Measurements from ENCODE around the gene LMF1. TPM values are rescaled to one million over a fixed set of nuclear protein-coding genes. Genes with fewer than 3 reads are reported as not detected.

The LMF1 gene
- total RNA-seq, 2 donors from 2014 or later: 15.8 to 20.1 TPM

DNA sequence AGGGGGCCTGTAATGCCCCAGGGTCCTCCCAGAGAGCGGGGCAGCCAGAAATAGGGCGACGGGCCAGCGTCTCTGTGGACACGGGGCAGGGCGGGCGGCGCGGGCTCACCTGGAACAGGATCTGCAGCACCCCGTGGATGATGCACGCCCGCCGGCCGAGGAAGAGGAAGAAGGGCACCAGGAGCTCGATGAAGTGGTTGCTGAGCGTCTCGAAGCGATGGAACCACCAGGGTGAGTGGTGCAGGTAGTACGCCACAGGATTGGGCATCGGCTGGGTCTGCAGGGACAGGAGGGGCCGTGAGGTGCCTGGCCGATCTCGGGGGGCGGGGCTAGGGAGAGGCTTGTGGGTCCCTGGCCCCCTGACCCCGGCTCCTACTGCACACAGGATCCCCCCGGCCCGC lies 91.3 kb downstream of the LMF1 start:
- Histone ChIP-seq H3K27ac (no peak overlapping the region), H3K9me3 (peaks cover 0 to 8% (median 0%) of the 10 kb centered on the region in 3 donors), H3K36me3 (replicated peaks in 1 of 2; ENCODE audit: insufficient read depth in 1 of 2, low read depth in 2 of 2) (peaks cover 0 to 1% of the 10 kb centered on the region in 2 donors), H3K27me3 (no peaks in the 10 kb centered on the region), H3K4me1 (no peaks in the 10 kb centered on the region), H3K4me3 (no peak overlapping the region)
- TF ChIP-seq, protein P1, sequence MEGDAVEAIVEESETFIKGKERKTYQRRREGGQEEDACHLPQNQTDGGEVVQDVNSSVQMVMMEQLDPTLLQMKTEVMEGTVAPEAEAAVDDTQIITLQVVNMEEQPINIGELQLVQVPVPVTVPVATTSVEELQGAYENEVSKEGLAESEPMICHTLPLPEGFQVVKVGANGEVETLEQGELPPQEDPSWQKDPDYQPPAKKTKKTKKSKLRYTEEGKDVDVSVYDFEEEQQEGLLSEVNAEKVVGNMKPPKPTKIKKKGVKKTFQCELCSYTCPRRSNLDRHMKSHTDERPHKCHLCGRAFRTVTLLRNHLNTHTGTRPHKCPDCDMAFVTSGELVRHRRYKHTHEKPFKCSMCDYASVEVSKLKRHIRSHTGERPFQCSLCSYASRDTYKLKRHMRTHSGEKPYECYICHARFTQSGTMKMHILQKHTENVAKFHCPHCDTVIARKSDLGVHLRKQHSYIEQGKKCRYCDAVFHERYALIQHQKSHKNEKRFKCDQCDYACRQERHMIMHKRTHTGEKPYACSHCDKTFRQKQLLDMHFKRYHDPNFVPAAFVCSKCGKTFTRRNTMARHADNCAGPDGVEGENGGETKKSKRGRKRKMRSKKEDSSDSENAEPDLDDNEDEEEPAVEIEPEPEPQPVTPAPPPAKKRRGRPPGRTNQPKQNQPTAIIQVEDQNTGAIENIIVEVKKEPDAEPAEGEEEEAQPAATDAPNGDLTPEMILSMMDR (IDR thresholded peaks at IDR 0.05): no peak
- no peak for TF ChIP-seq POLR2A (IDR thresholded peaks at IDR 0.05)
- ATAC-seq (no peak), DNase-seq (peak in 1 of 4 donors; percentile 6)
- WGBS, 2 donors: 90 to 93% methylated on average over 23 to 27 of the region's 27 CpGs
- intact Hi-C loops (cut with DNase I): no loop called here

DNA sequence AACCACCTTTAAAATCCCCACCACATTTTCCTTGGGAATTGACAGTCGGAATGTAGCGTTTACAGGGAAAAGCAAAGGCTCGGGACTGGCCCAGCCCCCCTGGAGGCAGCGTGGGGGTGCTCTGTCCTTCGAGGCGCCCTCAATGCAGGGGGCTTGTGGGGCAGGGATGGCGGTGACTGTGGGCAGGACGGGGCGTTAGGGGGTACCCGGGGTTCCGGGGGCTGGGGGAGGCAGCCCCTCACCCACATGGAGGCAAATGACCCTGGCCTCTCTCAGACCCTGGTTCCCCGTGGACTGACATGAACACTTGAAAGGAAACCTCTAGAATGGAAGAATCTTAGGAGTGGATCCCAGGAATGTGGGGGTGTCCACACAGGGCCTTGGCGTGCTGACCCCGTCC lies 91.9 kb downstream of the LMF1 start:
- Histone ChIP-seq H3K9me3 (peaks cover 0 to 2% (median 0%) of the 10 kb centered on the region in 3 donors), H3K36me3 (replicated peaks in 1 of 2; ENCODE audit: insufficient read depth in 1 of 2, low read depth in 2 of 2) (no peaks in the 10 kb centered on the region), H3K4me3 (no peak overlapping the region), H3K4me1 (no peaks in the 10 kb centered on the region), H3K27me3 (no peaks in the 10 kb centered on the region), H3K27ac (no peak overlapping the region)
- no peak for DNase-seq
- intact Hi-C loops (cut with DNase I): no loop called here
- ATAC-seq: no peak
- 91 to 92% methylated on average over 4 to 12 of the region's 14 CpGs for WGBS, 2 donors
- TF ChIP-seq POLR2A (IDR thresholded peaks at IDR 0.05): no peak

DNA sequence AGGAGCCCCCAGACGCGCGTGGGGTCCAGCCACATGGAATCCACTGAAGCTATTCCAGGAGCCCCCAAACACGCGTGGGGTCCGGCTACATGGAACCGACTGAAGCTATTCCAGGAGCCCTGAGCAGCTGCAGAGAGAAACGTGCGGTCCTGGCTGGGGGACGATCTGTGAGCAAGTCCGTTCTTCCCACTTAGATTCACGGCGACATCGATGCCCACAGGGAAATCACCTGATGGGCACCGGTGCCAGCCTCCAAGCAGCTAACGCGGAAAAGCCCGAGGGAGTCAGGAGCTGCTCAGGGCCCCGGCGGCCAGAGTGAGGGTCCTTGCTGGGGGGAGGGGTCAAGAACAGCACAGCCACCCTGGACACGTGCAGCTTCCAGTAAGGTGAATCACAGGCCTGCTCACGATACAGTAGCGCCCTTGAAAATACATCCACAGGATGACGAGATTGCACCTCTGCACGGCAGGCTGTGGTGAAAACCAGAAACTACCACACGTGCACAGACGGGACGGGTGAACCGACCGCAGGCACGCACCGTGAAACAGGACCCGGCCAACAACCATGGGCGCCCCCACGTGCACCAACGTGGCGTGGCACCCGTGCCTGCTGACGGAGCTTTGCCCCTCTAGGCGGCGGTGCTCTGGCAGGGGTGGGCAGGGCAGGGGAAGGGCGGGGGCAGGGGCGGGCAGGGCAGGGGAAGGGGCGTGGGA lies 92.6 kb downstream of the LMF1 start:
- intact Hi-C loops (cut with DNase I): no loop called here
- Histone ChIP-seq H3K36me3 (replicated peaks in 1 of 2; ENCODE audit: insufficient read depth in 1 of 2, low read depth in 2 of 2) (no peaks in the 10 kb centered on the region), H3K27me3 (no peaks in the 10 kb centered on the region), H3K4me1 (no peaks in the 10 kb centered on the region), H3K27ac (no peak overlapping the region), H3K4me3 (no peak overlapping the region), H3K9me3 (no peaks in the 10 kb centered on the region)
- ATAC-seq (no peak), DNase-seq (no peak)
- TF ChIP-seq, protein P1 (IDR thresholded peaks at IDR 0.05): no peak
- 90 to 92% methylated on average over 6 to 43 of the region's 44 CpGs for WGBS, 2 donors

DNA sequence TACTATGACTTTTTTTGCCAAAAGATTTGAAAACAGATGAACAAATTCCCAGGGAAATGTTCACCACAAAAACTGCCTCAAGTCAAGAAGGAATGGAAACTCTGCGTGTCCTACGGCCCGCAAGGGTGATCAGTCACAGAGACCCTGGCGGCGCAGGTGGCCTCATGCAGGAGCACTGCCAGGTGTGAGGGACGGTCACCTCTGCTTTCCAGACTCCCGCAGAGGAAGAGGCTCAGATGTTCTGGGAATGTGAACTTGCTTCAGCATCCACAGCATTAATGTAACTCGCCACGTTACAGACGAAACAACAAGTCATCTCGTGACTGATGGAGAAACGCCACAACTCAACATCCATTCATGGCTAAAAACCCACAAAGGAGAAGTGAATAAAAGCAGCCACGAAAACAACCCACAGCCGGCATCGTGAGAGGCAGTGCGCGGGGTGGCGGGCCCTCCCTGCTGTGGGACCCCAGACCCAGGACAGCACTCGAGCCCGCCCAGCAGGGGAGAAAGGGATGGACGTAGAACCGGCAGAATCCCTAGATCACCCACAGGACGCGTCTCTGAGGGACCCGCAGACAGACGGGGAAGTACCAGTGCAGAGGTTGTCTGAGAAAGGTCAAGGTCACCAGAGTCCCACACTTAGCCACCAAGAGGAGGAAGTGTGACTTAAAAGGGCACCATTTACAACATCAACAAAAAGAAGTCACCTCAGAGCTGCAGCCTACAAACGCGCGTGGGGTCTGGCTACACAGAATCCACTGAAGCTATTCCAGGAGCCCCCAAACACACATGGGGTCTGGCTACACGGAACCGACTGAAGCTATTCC lies 93.3 kb downstream of the LMF1 start:
- WGBS, 2 donors: 81 to 89% methylated on average over 23 to 30 of the region's 31 CpGs
- Histone ChIP-seq H3K9me3 (no peaks in the 10 kb centered on the region), H3K36me3 (replicated peaks in 1 of 2; ENCODE audit: insufficient read depth in 1 of 2, low read depth in 2 of 2) (no peaks in the 10 kb centered on the region), H3K27me3 (no peaks in the 10 kb centered on the region), H3K27ac (no peak overlapping the region), H3K4me3 (no peak overlapping the region), H3K4me1 (no peaks in the 10 kb centered on the region)
- no peak for DNase-seq
- TF ChIP-seq, protein P1 (IDR thresholded peaks at IDR 0.05): no peak
- TF ChIP-seq POLR2A (IDR thresholded peaks at IDR 0.05): no peak
- intact Hi-C loops (cut with DNase I): no loop called here
- ATAC-seq: no peak

DNA sequence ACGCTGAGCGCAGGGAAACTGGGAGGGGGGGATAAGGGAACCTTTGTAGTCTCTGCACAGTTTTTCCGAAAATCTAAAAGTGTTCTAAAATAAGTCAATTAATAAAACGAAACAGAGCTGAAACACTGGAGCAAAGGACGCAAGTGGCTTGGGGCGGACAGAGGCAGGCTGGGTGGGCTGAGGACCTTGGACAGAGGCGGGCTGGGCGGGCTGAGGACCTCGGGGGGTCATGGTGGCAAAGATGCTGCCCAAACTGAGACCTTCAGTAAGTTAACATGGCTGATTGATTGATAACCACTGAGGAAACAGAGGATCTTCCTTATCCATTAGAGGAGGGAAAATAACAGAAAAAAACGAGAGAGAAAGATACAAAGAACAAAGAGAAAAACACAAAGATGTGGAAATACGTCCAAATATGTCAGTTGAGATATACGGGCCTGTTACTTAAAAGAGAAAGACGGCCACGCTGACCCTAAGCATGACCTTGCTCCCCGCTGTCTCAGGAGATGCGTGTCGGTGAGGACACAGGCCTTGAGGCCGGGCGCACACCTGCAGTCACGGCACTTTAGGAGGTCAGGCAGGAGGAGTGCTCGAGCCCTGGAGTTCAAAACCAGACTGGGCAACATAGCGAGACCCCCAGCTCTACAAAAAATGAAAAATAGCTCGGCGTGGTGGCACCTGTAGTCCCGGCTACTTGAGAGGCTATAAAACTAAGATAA lies 94.1 kb downstream of the LMF1 start:
- TF ChIP-seq, protein P1 (IDR thresholded peaks at IDR 0.05): no peak
- TF ChIP-seq POLR2A (IDR thresholded peaks at IDR 0.05): no peak

More for the DNA sequence above, 94.1 kb downstream of the LMF1 start:
- Histone ChIP-seq H3K27ac (no peak overlapping the region), H3K36me3 (replicated peaks in 1 of 2; ENCODE audit: insufficient read depth in 1 of 2, low read depth in 2 of 2) (no peaks in the 10 kb centered on the region), H3K4me1 (no peaks in the 10 kb centered on the region), H3K4me3 (no peak overlapping the region), H3K9me3 (no peaks in the 10 kb centered on the region), H3K27me3 (no peaks in the 10 kb centered on the region)
- no peak for ATAC-seq
- intact Hi-C loops (cut with DNase I): no loop called here
- WGBS, 2 donors: 86 to 87% methylated on average over 25 of the region's 25 CpGs
- DNase-seq: no peak
